Glomerular visceral epithelial cell (primary cell): Measurements from ENCODE around the gene TTN.

Experiments
- DNase-seq: peaks from one replicate; pipeline ENCODE4 v3.0.0-alpha.2; 2016; ENCODE audit errors: extremely low spot score

TTN gene

GRCh38 chr2:178807227-178808008 lies at the start of gene TTN:
TTN (minus strand) TSS chr2:178807423; CDS start chr2:178804642, 2,781 bp downstream.
- no peak for DNase-seq

- no peak for DNase-seq
Observed at GRCh38 chr2:178855151-178855550, 47.9 kb upstream of the TTN start.

- no peak for DNase-seq
Observed at GRCh38 chr2:178848335-178848734, 41.1 kb upstream of the TTN start.

GRCh38 chr2:178846458-178846802 lies 39.2 kb upstream of the TTN start:
- no peak for DNase-seq

DNA sequence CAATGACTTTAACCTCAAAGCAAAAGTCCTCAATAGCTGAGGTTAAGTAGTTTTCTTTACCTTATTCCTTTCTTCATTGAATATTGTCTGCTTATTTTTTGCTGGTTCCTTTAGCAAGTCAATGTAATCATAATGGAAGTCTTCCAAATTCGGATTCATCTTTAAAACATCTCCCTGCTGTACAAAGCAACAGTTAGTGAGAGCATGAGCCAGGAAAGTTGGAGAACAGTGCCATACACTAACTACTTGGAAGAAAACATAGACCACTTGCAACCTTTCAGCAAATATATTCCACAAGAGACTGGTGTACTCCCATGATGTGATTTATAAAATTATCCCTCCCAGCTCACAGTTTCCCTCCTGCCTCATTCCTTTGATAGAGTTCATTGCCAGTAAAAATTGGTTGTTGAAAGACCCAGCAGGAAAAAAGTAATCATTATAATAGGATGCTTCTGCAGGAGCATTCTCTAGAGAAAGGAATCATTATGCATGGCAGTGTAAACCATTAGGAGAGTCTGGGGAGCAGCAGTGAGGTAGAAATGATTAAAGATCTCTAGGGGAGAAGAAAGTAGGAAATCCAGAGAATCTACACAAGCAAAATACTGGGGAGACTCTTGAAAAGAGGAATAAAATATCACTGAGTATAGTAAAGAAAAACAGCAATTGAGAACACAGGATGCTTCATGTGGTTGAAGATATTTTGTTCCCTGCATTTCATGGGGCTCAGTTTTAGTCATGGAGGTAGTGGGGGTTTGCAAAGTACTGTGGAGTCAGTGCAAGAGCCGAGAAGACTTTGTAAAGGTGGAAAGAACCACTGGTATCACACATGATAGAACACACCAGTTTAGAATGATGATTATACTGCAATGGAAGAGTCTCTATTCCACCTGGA lies 38.6 kb upstream of the TTN start:
- no peak for DNase-seq

DNA sequence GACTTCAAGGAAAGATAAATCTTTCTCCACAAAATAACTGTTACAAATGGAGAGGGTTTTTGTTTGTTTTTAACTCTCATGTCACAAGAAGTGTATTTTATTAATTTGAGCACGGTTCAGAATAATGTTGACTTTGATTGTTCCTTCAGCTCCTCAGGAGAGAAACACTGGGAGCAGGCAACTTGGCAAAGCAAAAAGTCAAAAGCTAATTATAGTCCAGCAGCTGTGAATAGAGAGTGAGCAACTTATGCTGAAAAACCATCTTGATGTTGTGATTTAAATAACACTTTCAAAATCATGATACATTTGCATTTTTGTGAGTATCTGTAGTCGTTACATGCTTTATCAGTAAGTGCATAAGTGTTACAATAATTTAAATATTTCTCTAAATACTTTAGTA lies 37.5 kb upstream of the TTN start:
- no peak for DNase-seq

DNA sequence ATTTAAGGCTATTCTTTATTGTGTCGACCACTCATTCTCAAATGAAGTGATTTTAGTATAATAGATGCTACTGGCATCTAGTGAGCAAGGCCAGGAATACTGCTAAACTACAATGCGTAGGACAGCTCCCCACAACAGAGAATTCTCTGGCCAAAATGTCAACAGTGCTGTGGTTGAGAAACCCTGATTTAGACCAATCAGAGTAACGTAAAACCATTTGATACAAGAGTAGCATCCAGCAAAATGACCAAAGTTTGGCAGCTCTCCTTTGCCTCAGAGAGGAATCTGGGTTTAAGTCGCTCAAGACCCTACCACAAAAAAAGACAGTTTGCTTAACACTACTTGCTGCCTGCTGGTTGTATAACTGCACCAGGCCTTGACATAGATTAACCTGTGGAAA lies 37.0 kb upstream of the TTN start:
- DNase-seq: no peak

- no peak for DNase-seq
Observed at GRCh38 chr2:178843697-178844096, 36.5 kb upstream of the TTN start.

- DNase-seq: no peak
Observed at GRCh38 chr2:178836807-178837206, 29.6 kb upstream of the TTN start.

GRCh38 chr2:178834086-178834485 lies 26.9 kb upstream of the TTN start:
- no peak for DNase-seq

GRCh38 chr2:178833382-178833781 lies 26.2 kb upstream of the TTN start:
- DNase-seq: no peak

DNA sequence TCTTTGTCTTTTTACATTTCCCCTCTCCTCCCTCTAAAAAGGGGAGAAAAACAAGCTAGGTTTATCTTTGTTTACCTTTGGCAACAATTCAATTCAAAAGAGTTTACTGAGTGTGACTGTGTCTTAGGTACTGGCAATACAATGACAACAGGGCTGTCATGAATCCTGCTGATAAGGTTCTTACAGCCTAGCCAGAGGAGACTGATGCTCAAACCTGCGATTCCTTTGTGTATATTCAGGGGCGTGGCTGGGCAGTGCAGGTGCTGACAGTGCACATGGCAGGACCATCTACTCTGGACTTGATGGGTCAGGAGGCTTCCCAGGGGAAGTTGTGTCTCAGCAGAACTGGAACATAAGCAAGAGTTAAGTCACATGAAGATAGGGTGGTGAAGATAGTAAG lies 23.2 kb upstream of the TTN start:
- DNase-seq: no peak

DNA sequence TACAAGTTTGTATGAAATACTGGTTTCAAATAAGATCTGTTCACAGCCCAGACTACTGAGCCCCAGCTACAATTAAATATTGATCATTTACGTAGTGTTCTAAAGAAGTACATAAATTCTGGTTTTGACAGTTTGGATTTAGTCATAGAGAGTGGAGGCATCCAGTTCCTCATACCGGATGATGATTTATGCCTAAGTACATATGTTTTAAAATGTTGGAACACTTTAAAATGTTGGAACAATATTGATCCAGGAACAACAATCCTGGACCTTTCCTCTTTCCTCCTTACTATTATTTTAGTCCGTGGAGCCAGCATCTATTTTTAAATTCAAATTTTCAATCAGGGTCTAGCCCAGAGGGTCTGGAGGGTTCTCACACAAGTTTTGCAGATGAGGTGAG lies 22.8 kb upstream of the TTN start:
- no peak for DNase-seq

- DNase-seq: no peak
Observed at GRCh38 chr2:178829299-178829960, 22.2 kb upstream of the TTN start.

DNA sequence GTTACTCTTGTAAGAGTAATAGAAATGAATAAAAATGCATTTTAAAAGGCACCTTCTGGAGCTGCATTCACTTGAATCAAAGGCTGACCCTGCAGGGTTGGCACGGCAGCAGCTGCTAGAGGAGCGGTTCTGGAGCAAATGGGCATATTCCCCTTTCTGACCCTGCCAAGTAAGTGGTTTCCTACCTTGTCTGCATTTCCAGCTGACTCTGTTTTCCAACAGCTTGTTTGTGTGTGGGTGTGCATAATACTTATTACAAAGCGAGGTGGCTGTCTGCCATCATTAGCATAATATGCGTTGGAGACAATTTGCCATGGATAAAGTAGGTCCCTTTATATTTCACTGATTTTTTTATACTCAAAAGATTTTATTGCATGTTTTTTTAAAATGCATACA lies 21.3 kb upstream of the TTN start:
- DNase-seq: no peak

DNA sequence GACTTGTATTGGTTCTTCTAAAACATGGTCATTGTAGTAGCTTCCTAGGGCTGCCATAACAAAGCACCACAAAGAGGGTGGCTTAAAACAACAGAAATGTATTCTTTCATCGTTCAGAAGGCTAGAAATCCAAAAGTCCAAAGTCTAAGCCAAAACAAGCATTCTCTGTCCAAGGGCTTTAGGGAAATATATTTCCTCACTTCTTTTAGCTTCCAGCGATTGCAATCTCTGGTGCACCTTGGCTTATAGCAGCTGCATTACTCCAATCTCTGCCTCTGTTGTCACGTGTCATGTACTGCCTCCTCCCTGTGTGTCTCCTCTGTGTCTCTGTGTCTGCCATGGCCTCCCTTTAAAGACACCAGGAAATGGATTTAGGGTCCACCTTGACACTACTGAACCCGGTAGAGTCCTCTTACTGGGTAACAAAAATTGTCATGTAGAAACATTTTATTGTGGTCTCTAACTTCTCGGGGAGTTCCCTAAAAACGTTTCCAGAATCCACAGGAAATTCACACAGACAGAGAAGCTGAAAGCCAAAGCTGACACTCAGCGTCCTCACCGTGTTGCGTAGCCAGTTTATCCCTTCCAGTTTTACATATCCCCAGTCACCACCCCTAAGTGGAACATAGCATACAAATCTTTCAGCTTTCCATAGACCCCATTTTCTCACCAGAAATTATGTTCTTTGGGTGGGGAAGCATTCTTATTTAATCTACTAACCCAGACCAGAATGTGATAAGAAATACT lies 20.7 kb upstream of the TTN start:
- DNase-seq: no peak

DNA sequence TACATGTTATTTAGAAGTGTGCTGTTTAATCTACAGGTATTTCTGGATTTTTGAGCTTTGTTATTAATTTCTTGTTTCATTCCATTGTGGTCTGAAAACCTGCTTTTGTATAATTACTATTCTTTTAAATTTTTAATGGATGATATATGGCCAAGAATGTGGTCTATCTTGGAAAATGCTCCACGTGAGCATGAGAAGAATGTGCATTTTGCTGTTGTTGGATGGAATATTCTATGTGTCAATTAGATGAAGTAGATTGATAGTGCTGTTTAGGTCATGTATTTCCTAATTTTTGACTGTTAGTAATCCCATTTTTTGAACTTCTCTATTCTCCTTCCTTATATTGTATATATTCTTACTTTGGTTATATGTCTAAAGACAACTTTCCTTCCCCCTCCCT lies 19.9 kb upstream of the TTN start:
- DNase-seq: no peak

DNA sequence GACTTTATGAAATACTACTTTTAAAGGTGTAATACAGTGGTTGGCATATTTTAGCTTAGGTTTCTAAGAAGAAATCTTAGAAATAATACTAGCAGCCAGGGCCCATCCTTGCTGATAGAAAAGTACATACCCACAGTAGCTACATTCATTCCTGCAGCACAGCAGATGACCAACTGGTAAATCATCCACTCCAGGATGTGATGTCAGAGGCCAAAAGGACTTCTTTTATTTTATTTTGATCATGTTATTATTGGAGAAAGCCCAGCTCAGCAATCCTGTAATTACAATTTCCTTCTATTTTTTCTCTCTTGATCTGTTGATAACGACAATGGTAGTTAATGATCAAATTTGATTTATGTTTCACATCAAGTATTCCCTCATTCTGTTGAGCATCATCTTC lies 18.0 kb upstream of the TTN start:
- DNase-seq: no peak

- DNase-seq: no peak
Observed at GRCh38 chr2:178824181-178824580, 17.0 kb upstream of the TTN start.

DNA sequence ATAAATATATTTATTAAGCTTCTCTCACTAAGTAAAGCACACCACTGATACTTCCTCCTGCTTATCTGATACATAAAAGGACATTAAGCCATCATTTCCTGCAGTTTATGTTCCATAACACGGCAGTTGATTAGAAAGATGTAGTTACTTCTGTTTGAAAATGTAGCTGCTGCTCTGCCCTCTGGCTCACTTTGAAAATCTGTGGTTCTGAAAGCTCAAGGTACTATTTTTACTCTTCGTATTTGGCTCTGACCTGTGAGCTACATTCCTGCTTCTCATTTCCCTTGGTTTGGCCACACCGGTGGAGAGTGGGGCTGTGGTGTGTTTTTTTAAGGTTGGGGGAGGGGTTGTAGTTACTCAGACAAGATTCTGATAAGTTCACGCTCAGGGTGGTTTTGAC lies 12.8 kb upstream of the TTN start:
- DNase-seq: no peak

DNA sequence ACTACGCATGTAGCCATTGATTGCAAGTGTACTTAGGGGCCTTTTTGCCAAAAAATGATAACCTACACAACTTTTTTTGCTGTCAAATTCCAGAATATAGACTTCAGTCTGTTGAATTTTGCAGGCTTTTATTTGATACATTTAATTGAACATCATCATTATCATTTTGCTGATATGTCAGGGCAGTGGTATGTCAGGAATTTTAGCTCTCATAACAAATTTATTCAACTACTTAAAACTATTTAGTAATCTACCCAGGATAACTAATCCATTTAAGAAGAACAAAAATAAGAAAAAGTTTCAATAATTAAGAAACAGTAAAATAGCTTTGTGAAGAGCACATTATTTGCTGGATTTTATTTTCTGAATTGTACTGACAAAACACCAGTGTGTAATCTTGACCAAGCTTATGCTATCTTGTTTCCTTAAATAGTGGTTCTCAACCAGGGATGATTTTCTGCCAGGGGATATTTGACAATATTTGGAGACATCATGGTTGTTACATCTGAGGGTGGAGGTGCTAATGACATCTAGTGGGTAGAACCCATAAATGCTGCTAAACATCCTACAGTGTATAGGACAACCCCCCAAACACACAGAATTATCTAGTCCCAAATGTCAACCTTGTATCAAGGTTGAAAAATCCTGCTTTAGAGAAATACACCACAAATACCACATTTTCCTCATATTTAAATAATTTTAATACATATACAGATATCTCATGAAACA lies 12.1 kb upstream of the TTN start:
- no peak for DNase-seq
